Panc1 (cell line): Measurements from ENCODE around the gene AGBL1.

Experiments used
- CTCF ChIP-seq: fragments of 450-650 bp; IDR thresholded peaks from 2 replicates; pipeline ENCODE4 v1.5.1; 2017; ENCODE audit warnings: mild to moderate bottlenecking
- POLR2AphosphoS5 ChIP-seq: IDR thresholded peaks from 2 replicates; pipeline ENCODE4 v1.6.1; 2012; ENCODE audit warnings: mild to moderate bottlenecking, low read depth, low read length, moderate library complexity
- REST ChIP-seq, 2 experiments: IDR thresholded peaks; 2 replicates each; pipeline ENCODE4 v1.6.1; 2011 to 2012; ENCODE audit warnings: low read depth in 2 of 2, control low read depth in 1 of 2, low read length in 1 of 2, mild to moderate bottlenecking in 1 of 2, moderate library complexity in 1 of 2; ENCODE audit not compliant: insufficient read depth in 1 of 2
- SIN3A ChIP-seq: IDR thresholded peaks from 2 replicates; pipeline ENCODE4 v1.6.1; 2012; ENCODE audit warnings: low read depth, mild to moderate bottlenecking, low read length, moderate library complexity, borderline replicate concordance; ENCODE audit not compliant: insufficient read depth
- TCF7L2 ChIP-seq: IDR thresholded peaks from 2 replicates; pipeline ENCODE4 v1.6.1; 2011; ENCODE audit warnings: mild to moderate bottlenecking, low read depth, low read length, inconsistent platforms

- TF ChIP-seq CTCF (no peak), POLR2AphosphoS5 (no peak), REST (IDR thresholded peaks at IDR 0.05; ENCODE audit: insufficient read depth in 1 of 2, low read depth in 2 of 2, low read length in 1 of 2) (no peak), SIN3A (no peak), TCF7L2 (no peak)
Observed at GRCh38 chr15:86932456-86932855, 852.8 kb downstream of the AGBL1 start.
